Activated T-helper 2 cell treated with anti-CD3 and anti-CD28 coated beads, Interferon-gamma antibody, Interleukin-2, Interleukin-4, amounts not matched to agents 10 μg/mL and 5 μg/mL and 100 μg/mL, durations not matched to agents 14 hours and 24 hours and 36 hours (primary cell): Measurements from ENCODE around the gene ZFP82. TPM values are rescaled to one million over a fixed set of nuclear protein-coding genes. Genes with fewer than 3 reads are reported as not detected.
A peak's percentile ranks its signal among the peaks of the same experiment; 100 is the strongest.

Experiments
- DNase-seq: peaks from one replicate; pipeline ENCODE4 v3.0.0; 2021; ENCODE audit warnings: low spot score
- H3K27ac Mint-ChIP-seq: one replicate; pipeline ENCODE4 v1.8.0; 2021; ENCODE audit warnings: mixed read lengths
- H3K27me3 Mint-ChIP-seq: one replicate; pipeline ENCODE4 v1.8.0; 2021; ENCODE audit warnings: low read depth, mixed read lengths
- H3K36me3 Mint-ChIP-seq: one replicate; pipeline ENCODE4 v1.8.0; 2021; ENCODE audit warnings: low read depth, mixed read lengths
- H3K4me1 Mint-ChIP-seq: one replicate; pipeline ENCODE4 v1.8.0; 2021; ENCODE audit warnings: low read depth, mixed read lengths
- H3K4me3 Mint-ChIP-seq: one replicate; pipeline ENCODE4 v1.8.0; 2021; ENCODE audit warnings: low read depth, mild to moderate bottlenecking, moderate library complexity, mixed read lengths
- H3K9me3 Mint-ChIP-seq: one replicate; pipeline ENCODE4 v1.8.0; 2021; ENCODE audit warnings: mixed read lengths
- intact Hi-C: fragments of 100-400 bp; cut with micrococcal nuclease; formaldehyde crosslinking; loops from one replicate; pipeline ENCODE4 v1.15.1; 2023
- total RNA-seq: library from RNA; stranded (reverse); gene quantifications from 2 replicates; pipeline ENCODE4 v1.2.3, GENCODE V29; 2022

The ZFP82 gene
- 5.1 and 5.8 TPM in 2 replicates for total RNA-seq

GRCh38 chr19:36418287-36419001 lies at the start of gene ZFP82:
Gene ZFP82, minus strand, starts transcription at chr19:36418644. Its CDS starts 8,855 bp downstream, at chr19:36409789.
- peak within 1 kb of the TSS; percentile 95 for H3K27ac Mint-ChIP-seq
- H3K4me3 Mint-ChIP-seq = peak within 1 kb of the TSS; percentile 94
- H3K27me3 Mint-ChIP-seq = peaks cover 12% of the 10 kb centered on the region
- peaks cover 52% of the 10 kb centered on the region for H3K36me3 Mint-ChIP-seq
- peaks cover 13% of the 10 kb centered on the region for H3K4me1 Mint-ChIP-seq
- H3K9me3 Mint-ChIP-seq = peaks cover 50% of the 10 kb centered on the region
- intact Hi-C loops = loop anchor here (2.0 kb wide), 1 partner anchor 70 kb away; the partner anchor contains the start of gene ZNF566
- peak; percentile 73 for DNase-seq

- H3K4me1 Mint-ChIP-seq = no peaks in the 10 kb centered on the region
- peaks cover 34% of the 10 kb centered on the region for H3K36me3 Mint-ChIP-seq
- DNase-seq = no peak
- H3K9me3 Mint-ChIP-seq = peaks cover 51% of the 10 kb centered on the region
- intact Hi-C loops = no loop called here
- H3K27me3 Mint-ChIP-seq = no peaks in the 10 kb centered on the region
- H3K27ac Mint-ChIP-seq = no peak overlapping the region
- H3K4me3 Mint-ChIP-seq = no peak overlapping the region
Measured at GRCh38 chr19:36460046-36460445, 41.6 kb upstream of the ZFP82 start.

GRCh38 chr19:36456831-36457230 lies 38.4 kb upstream of the ZFP82 start:
- Mint-ChIP-seq H3K9me3 (peaks cover 53% of the 10 kb centered on the region), H3K27ac (no peak overlapping the region), H3K36me3 (peaks cover 44% of the 10 kb centered on the region), H3K27me3 (no peaks in the 10 kb centered on the region), H3K4me1 (no peaks in the 10 kb centered on the region), H3K4me3 (no peak overlapping the region)
- intact Hi-C loops = no loop called here
- no peak for DNase-seq

- intact Hi-C loops = no loop called here
- Mint-ChIP-seq H3K36me3 (peaks cover 52% of the 10 kb centered on the region), H3K27me3 (no peaks in the 10 kb centered on the region), H3K9me3 (peaks cover 69% of the 10 kb centered on the region), H3K4me3 (no peak overlapping the region), H3K4me1 (no peaks in the 10 kb centered on the region), H3K27ac (no peak overlapping the region)
- DNase-seq = no peak
Measured at GRCh38 chr19:36449059-36449670, 30.7 kb upstream of the ZFP82 start.

GRCh38 chr19:36441339-36441738 lies 22.9 kb upstream of the ZFP82 start:
- Mint-ChIP-seq H3K27me3 (no peaks in the 10 kb centered on the region), H3K4me3 (no peak overlapping the region), H3K4me1 (no peaks in the 10 kb centered on the region), H3K36me3 (peaks cover 4% of the 10 kb centered on the region), H3K27ac (no peak overlapping the region), H3K9me3 (peaks cover 54% of the 10 kb centered on the region)
- intact Hi-C loops = no loop called here
- DNase-seq = no peak

- DNase-seq = no peak
- peaks cover 45% of the 10 kb centered on the region for H3K9me3 Mint-ChIP-seq
- intact Hi-C loops = no loop called here
- no peaks in the 10 kb centered on the region for H3K27me3 Mint-ChIP-seq
- H3K27ac Mint-ChIP-seq = no peak overlapping the region
- no peak overlapping the region for H3K4me3 Mint-ChIP-seq
- H3K36me3 Mint-ChIP-seq = peaks cover 4% of the 10 kb centered on the region
- H3K4me1 Mint-ChIP-seq = no peaks in the 10 kb centered on the region
Measured at GRCh38 chr19:36436531-36436930, 18.1 kb upstream of the ZFP82 start.

GRCh38 chr19:36423925-36424324 lies 5.5 kb upstream of the ZFP82 start:
- Mint-ChIP-seq H3K27ac (no peak overlapping the region), H3K4me3 (no peak overlapping the region), H3K9me3 (peaks cover 42% of the 10 kb centered on the region), H3K36me3 (peaks cover 13% of the 10 kb centered on the region), H3K27me3 (peaks cover 12% of the 10 kb centered on the region), H3K4me1 (peaks cover 2% of the 10 kb centered on the region)
- intact Hi-C loops = no loop called here
- DNase-seq = no peak

- no peak for DNase-seq
- Mint-ChIP-seq H3K4me3 (peak overlapping the region; percentile 26), H3K4me1 (peaks cover 13% of the 10 kb centered on the region), H3K9me3 (peaks cover 51% of the 10 kb centered on the region), H3K36me3 (peaks cover 32% of the 10 kb centered on the region), H3K27me3 (peaks cover 12% of the 10 kb centered on the region), H3K27ac (no peak overlapping the region)
- intact Hi-C loops = no loop called here
Measured at GRCh38 chr19:36421749-36422481, 3.5 kb upstream of the ZFP82 start.

- Mint-ChIP-seq H3K9me3 (peaks cover 50% of the 10 kb centered on the region), H3K36me3 (peaks cover 36% of the 10 kb centered on the region), H3K27me3 (peaks cover 12% of the 10 kb centered on the region), H3K27ac (no peak overlapping the region), H3K4me1 (peaks cover 13% of the 10 kb centered on the region), H3K4me3 (no peak overlapping the region)
- intact Hi-C loops = no loop called here
- DNase-seq = peak; percentile 8
Measured at GRCh38 chr19:36420961-36421748, 2.7 kb upstream of the ZFP82 start.

- Mint-ChIP-seq H3K27ac (peak overlapping the region; percentile 95), H3K4me3 (peak overlapping the region; percentile 94), H3K9me3 (peaks cover 52% of the 10 kb centered on the region), H3K4me1 (peaks cover 13% of the 10 kb centered on the region), H3K36me3 (peaks cover 55% of the 10 kb centered on the region), H3K27me3 (peaks cover 12% of the 10 kb centered on the region)
- intact Hi-C loops = loop anchor here (2.0 kb wide), 1 partner anchor 71 kb away; the partner anchor contains the start of gene ZNF566
- peak; percentile 9 for DNase-seq
Measured at GRCh38 chr19:36417752-36418286, 625 bp downstream of the ZFP82 start.

GRCh38 chr19:36409841-36410240 lies 8.6 kb downstream of the ZFP82 start:
- Mint-ChIP-seq H3K9me3 (peaks cover 60% of the 10 kb centered on the region), H3K4me3 (no peak overlapping the region), H3K27ac (no peak overlapping the region), H3K27me3 (no peaks in the 10 kb centered on the region), H3K36me3 (peaks cover 76% of the 10 kb centered on the region), H3K4me1 (no peaks in the 10 kb centered on the region)
- intact Hi-C loops = no loop called here
- no peak for DNase-seq

GRCh38 chr19:36408101-36408500 lies 10.3 kb downstream of the ZFP82 start:
- no peak for DNase-seq
- intact Hi-C loops = no loop called here
- H3K27ac Mint-ChIP-seq = no peak overlapping the region
- H3K27me3 Mint-ChIP-seq = no peaks in the 10 kb centered on the region
- no peak overlapping the region for H3K4me3 Mint-ChIP-seq
- H3K36me3 Mint-ChIP-seq = peaks cover 88% of the 10 kb centered on the region
- no peaks in the 10 kb centered on the region for H3K4me1 Mint-ChIP-seq
- H3K9me3 Mint-ChIP-seq = peaks cover 68% of the 10 kb centered on the region
